Vagina (tissue), 2 donors: ENCODE data around the gene GJA8.
"Not testable (repeated sequence)": the region's sequence is repeated elsewhere in the genome, so short reads cannot be mapped to it uniquely, and the experiment has no call there.

Source experiments
- POLR2A ChIP-seq, 2 donors: fragments of 450-650 bp; IDR thresholded peaks; one replicate each; pipeline ENCODE4 v1.6.1; 2017; ENCODE audit warnings: antibody characterized with exemption in 2 of 2, mild to moderate bottlenecking in 2 of 2, moderate library complexity in 2 of 2
- POLR2AphosphoS5 ChIP-seq, 2 donors: sonication (generic); formaldehyde crosslinking; IDR thresholded peaks; one replicate each; pipeline ENCODE4 v1.9.0; 2017; ENCODE audit warnings: antibody characterized with exemption in 2 of 2, mild to moderate bottlenecking in 2 of 2, low read depth in 1 of 2; ENCODE audit not compliant: insufficient read depth in 1 of 2
- TF ChIP-seq, protein P1 (sequence below), 3 experiments: fragments of 450-650 bp in 2 of 3; fragments of 200-600 bp in 1 of 3; sonication (generic) in 1 of 3; IDR thresholded peaks; one replicate each; pipeline ENCODE4 v1.5.1; 2017 to 2019; ENCODE audit warnings: antibody characterized with exemption in 3 of 3, mild to moderate bottlenecking in 2 of 3, moderate library complexity in 2 of 3

DNA sequence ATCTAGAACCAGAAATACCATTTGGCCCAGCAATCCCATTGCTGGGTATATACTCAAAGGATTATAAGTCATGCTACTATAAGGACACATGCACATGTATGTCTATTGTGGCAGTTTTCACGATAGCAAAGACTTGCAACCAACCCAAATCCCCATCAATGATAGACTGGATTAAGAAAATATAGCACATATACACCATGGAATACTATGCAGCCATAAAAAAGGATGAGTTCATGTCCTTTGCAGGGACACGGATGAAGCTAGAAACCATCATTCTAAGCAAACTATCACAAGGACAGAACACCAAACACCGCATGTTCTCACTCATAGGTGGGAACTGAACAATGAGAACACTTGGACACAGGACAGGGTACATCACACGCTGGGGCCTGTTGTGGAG lies 35.4 kb upstream of the GJA8 start:
- TF ChIP-seq, protein P1, sequence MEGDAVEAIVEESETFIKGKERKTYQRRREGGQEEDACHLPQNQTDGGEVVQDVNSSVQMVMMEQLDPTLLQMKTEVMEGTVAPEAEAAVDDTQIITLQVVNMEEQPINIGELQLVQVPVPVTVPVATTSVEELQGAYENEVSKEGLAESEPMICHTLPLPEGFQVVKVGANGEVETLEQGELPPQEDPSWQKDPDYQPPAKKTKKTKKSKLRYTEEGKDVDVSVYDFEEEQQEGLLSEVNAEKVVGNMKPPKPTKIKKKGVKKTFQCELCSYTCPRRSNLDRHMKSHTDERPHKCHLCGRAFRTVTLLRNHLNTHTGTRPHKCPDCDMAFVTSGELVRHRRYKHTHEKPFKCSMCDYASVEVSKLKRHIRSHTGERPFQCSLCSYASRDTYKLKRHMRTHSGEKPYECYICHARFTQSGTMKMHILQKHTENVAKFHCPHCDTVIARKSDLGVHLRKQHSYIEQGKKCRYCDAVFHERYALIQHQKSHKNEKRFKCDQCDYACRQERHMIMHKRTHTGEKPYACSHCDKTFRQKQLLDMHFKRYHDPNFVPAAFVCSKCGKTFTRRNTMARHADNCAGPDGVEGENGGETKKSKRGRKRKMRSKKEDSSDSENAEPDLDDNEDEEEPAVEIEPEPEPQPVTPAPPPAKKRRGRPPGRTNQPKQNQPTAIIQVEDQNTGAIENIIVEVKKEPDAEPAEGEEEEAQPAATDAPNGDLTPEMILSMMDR (IDR thresholded peaks at IDR 0.05) = not testable (repeated sequence)
- not testable (repeated sequence) for TF ChIP-seq POLR2A (IDR thresholded peaks at IDR 0.05); POLR2AphosphoS5 (IDR thresholded peaks at IDR 0.05; ENCODE audit: insufficient read depth in 1 of 2, low read depth in 1 of 2)
